ENCODE results near the gene UQCR11. TPM values are rescaled to one million over a fixed set of nuclear protein-coding genes. Genes with fewer than 3 reads are reported as not detected.

The UQCR11 gene
- total RNA-seq, 3 donors from 2014 or later (not counting 1 experiment from before 2014, with no cell fraction given) = 91.2 to 142 (median 99.1) TPM

DNA sequence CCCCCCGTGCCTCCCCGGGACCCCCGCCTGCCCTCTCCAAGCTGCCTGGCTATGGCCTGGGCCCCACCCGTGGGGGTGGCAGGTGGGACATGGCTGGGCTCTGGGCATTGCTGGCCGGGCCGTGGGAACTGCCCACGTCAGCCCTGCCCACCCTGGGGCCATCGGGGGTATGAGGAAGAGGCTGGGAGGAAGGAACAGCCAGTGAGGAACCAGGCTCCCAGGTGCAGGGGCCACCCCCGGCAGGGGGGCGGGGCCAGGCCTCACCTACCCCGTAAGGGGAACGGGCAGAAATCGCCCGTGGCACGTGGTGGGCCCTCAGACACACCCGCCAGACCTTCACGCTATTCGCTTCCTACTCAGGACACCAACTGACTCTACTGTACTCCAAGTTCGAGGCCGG is 24.8 kb upstream of the UQCR11 start:
- Mint-ChIP-seq H3K27me3 (ENCODE audit: low read depth in 2 of 2) (no peaks in the 10 kb centered on the region), H3K27ac (no peak overlapping the region), H3K36me3 (no peaks in the 10 kb centered on the region), H3K4me3 (no peak overlapping the region), H3K9me3 (no peaks in the 10 kb centered on the region), H3K4me1 (peaks cover 0 to 5% of the 10 kb centered on the region in 2 donors)
- TF ChIP-seq, protein P1, sequence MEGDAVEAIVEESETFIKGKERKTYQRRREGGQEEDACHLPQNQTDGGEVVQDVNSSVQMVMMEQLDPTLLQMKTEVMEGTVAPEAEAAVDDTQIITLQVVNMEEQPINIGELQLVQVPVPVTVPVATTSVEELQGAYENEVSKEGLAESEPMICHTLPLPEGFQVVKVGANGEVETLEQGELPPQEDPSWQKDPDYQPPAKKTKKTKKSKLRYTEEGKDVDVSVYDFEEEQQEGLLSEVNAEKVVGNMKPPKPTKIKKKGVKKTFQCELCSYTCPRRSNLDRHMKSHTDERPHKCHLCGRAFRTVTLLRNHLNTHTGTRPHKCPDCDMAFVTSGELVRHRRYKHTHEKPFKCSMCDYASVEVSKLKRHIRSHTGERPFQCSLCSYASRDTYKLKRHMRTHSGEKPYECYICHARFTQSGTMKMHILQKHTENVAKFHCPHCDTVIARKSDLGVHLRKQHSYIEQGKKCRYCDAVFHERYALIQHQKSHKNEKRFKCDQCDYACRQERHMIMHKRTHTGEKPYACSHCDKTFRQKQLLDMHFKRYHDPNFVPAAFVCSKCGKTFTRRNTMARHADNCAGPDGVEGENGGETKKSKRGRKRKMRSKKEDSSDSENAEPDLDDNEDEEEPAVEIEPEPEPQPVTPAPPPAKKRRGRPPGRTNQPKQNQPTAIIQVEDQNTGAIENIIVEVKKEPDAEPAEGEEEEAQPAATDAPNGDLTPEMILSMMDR (IDR thresholded peaks at IDR 0.05) = no peak
- no peak for ATAC-seq
- no peaks in the 10 kb centered on the region for H3K27me3 ChIP-seq (ENCODE audit: control insufficient read depth, insufficient read depth, low read length)
- WGBS (ENCODE audit: insufficient coverage) = 92% methylated on average over 20 of the region's 20 CpGs
- intact Hi-C loops (cut with micrococcal nuclease) = no loop called here
- peaks cover 3% of the 10 kb centered on the region for H3K4me1 ChIP-seq (ENCODE audit: control insufficient read depth, insufficient read depth, low read length)
- no peak for DNase-seq
- H3K4me3 ChIP-seq (ENCODE audit: low read length) = no peak overlapping the region
- peaks cover 13% of the 10 kb centered on the region for H3K36me3 ChIP-seq (ENCODE audit: control insufficient read depth, insufficient read depth, low read length)
- H3K27ac ChIP-seq (ENCODE audit: low read length) = no peak overlapping the region
- H3K9me3 ChIP-seq (ENCODE audit: control insufficient read depth, insufficient read depth, low read length) = no peaks in the 10 kb centered on the region

DNA sequence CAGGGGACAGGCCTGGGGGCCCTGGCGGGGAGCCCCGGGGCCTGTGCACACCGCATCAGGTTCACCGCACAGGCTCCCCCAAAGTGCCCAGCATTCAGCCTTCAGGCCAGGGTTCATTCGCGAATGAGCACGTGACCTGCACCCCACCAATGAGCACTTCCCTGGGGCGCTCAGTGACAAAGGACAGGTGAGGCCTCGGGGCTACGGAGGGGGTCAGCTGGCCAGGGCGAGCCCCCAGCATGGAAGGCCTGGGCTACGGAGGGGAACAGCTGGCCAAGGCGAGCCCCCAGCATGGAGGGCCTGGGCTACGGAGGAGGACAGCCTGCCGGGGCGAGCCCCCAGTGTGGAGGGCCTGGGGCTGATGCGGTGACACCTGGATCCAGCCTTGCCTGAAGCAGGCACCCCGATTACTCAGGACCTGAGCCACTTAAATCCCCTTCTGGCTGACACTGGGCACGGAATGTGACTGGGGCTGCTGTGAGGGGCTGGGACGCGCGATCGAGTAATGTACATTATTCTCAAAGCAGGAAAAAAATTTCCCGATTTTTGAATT is 24.1 kb upstream of the UQCR11 start:
- Histone ChIP-seq H3K9me3 (ENCODE audit: control insufficient read depth, insufficient read depth, low read length) (no peaks in the 10 kb centered on the region), H3K4me1 (ENCODE audit: control insufficient read depth, insufficient read depth, low read length) (peaks cover 3% of the 10 kb centered on the region), H3K27ac (ENCODE audit: low read length) (no peak overlapping the region), H3K27me3 (ENCODE audit: control insufficient read depth, insufficient read depth, low read length) (no peaks in the 10 kb centered on the region), H3K4me3 (ENCODE audit: low read length) (no peak overlapping the region), H3K36me3 (ENCODE audit: control insufficient read depth, insufficient read depth, low read length) (peaks cover 13% of the 10 kb centered on the region)
- Mint-ChIP-seq H3K27ac (no peak overlapping the region), H3K27me3 (ENCODE audit: low read depth in 2 of 2) (no peaks in the 10 kb centered on the region), H3K4me3 (no peak overlapping the region), H3K4me1 (peaks cover 0 to 11% of the 10 kb centered on the region in 2 donors), H3K36me3 (no peaks in the 10 kb centered on the region), H3K9me3 (no peaks in the 10 kb centered on the region)
- intact Hi-C loops (cut with micrococcal nuclease) = no loop called here
- 97% methylated on average over 24 of the region's 24 CpGs for WGBS (ENCODE audit: insufficient coverage)
- TF ChIP-seq, protein P1 (IDR thresholded peaks at IDR 0.05) = no peak
- ATAC-seq (no peak), DNase-seq (no peak)

DNA sequence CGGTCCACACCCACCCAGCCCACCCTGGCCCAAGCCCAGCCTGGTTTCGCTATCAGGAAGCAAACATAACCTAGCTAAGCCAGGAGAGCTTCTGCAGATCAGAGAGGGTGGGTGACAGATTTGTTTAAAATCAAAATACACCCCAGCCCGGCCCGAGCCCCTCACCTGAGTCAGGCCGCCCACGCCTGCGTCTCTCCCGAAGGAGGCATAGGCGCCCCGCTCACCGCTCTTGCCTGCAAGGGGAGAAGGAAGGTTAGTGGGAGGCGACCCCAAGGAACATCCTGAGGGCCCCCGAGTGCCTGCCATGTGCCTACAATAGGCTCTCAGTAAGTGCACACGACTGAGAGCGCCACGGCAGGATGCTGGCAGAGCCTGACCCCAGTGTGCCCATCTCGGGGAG is 21.9 kb upstream of the UQCR11 start:
- DNase-seq (no peak), ATAC-seq (no peak)
- H3K27me3 ChIP-seq (ENCODE audit: control insufficient read depth, insufficient read depth, low read length) = no peaks in the 10 kb centered on the region
- no peaks in the 10 kb centered on the region for H3K9me3 Mint-ChIP-seq
- no peak overlapping the region for H3K27ac Mint-ChIP-seq
- no peak overlapping the region for H3K4me3 ChIP-seq (ENCODE audit: low read length)
- intact Hi-C loops (cut with micrococcal nuclease) = no loop called here
- H3K27me3 Mint-ChIP-seq (ENCODE audit: low read depth in 2 of 2) = no peaks in the 10 kb centered on the region
- no peaks in the 10 kb centered on the region for H3K9me3 ChIP-seq (ENCODE audit: control insufficient read depth, insufficient read depth, low read length)
- H3K36me3 ChIP-seq (ENCODE audit: control insufficient read depth, insufficient read depth, low read length) = peaks cover 14% of the 10 kb centered on the region
- peaks cover 3% of the 10 kb centered on the region for H3K4me1 ChIP-seq (ENCODE audit: control insufficient read depth, insufficient read depth, low read length)
- WGBS (ENCODE audit: insufficient coverage) = 97% methylated on average over 16 of the region's 17 CpGs
- TF ChIP-seq, protein P1 (IDR thresholded peaks at IDR 0.05) = no peak
- H3K27ac ChIP-seq (ENCODE audit: low read length) = no peak overlapping the region
- H3K36me3 Mint-ChIP-seq = no peaks in the 10 kb centered on the region
- H3K4me1 Mint-ChIP-seq = peaks cover 0 to 6% of the 10 kb centered on the region in 2 donors
- H3K4me3 Mint-ChIP-seq = no peak overlapping the region

GRCh38 chr19:1626417-1627010 is 21.3 kb upstream of the UQCR11 start:
- Mint-ChIP-seq H3K36me3 (no peaks in the 10 kb centered on the region), H3K4me3 (no peak overlapping the region), H3K9me3 (no peaks in the 10 kb centered on the region), H3K4me1 (peaks cover 0 to 6% of the 10 kb centered on the region in 2 donors), H3K27me3 (ENCODE audit: low read depth in 2 of 2) (no peaks in the 10 kb centered on the region), H3K27ac (peak overlapping the region in 1 of 2 donors; percentile 16)
- 96% methylated on average over 32 of the region's 32 CpGs for WGBS (ENCODE audit: insufficient coverage)
- Histone ChIP-seq H3K27ac (ENCODE audit: low read length) (no peak overlapping the region), H3K4me1 (ENCODE audit: control insufficient read depth, insufficient read depth, low read length) (peaks cover 3% of the 10 kb centered on the region), H3K9me3 (ENCODE audit: control insufficient read depth, insufficient read depth, low read length) (no peaks in the 10 kb centered on the region), H3K4me3 (ENCODE audit: low read length) (no peak overlapping the region), H3K27me3 (ENCODE audit: control insufficient read depth, insufficient read depth, low read length) (no peaks in the 10 kb centered on the region), H3K36me3 (ENCODE audit: control insufficient read depth, insufficient read depth, low read length) (peaks cover 14% of the 10 kb centered on the region)
- intact Hi-C loops (cut with micrococcal nuclease) = no loop called here
- no peak for ATAC-seq
- TF ChIP-seq, protein P1 (IDR thresholded peaks at IDR 0.05) = no peak
- DNase-seq = no peak

Measured in natural killer cell (primary cell).